Thyroid gland (tissue), 4 donors: ENCODE data around the gene CRISPLD2. TPM values are rescaled to one million over a fixed set of nuclear protein-coding genes. Genes with fewer than 3 reads are reported as not detected.

ENCODE experiments used
- DNase-seq, 2 donors: peaks; one replicate each; pipeline ENCODE4 v3.0.0-alpha.2; 2019
- H3K27ac ChIP-seq, 3 donors: fragments of 200-600 bp; sonication (generic); 1 replicate in 2 of 3; 2 replicates in 1 of 3; pipeline ENCODE4 v1.5.1; 2016 to 2019; ENCODE audit warnings: mild to moderate bottlenecking in 1 of 3, moderate library complexity in 1 of 3
- H3K27me3 ChIP-seq: fragments of 200-600 bp; sonication (generic); one replicate; pipeline ENCODE4 v1.5.1; 2019
- H3K36me3 ChIP-seq, 2 donors: fragments of 200-600 bp; sonication (generic); one replicate each; pipeline ENCODE4 v1.5.1; 2016 to 2019
- H3K4me1 ChIP-seq, 2 donors: fragments of 200-600 bp; sonication (generic); one replicate each; pipeline ENCODE4 v1.5.1; 2017 to 2019
- H3K4me3 ChIP-seq, 3 donors: fragments of 200-600 bp; sonication (generic); replicated peaks in 1 of 3; 1 replicate in 2 of 3; 2 replicates in 1 of 3; pipeline ENCODE4 v1.5.1; 2016; ENCODE audit warnings: mild to moderate bottlenecking in 1 of 3
- H3K9me3 ChIP-seq: fragments of 200-600 bp; sonication (generic); one replicate; pipeline ENCODE4 v1.5.1; 2017
- POLR2A ChIP-seq, 2 donors: fragments of 450-650 bp; IDR thresholded peaks; one replicate each; pipeline ENCODE4 v1.6.1; 2017; ENCODE audit warnings: antibody characterized with exemption in 2 of 2, mild to moderate bottlenecking in 2 of 2, moderate library complexity in 1 of 2
- WGBS, 2 donors: methylation state at CpG; one replicate each; pipeline ENCODE4 v1.1.5; 2017; 5-methylcytosine and 5-hydroxymethylcytosine counted together
- intact Hi-C: fragments of 100-400 bp; cut with DNase I; formaldehyde crosslinking; loops from one replicate; pipeline ENCODE4 v1.15.1; 2023
- total RNA-seq, 4 donors: library from RNA; depleted of rRNA; stranded (reverse); fragments of >200 nt; gene quantifications; one replicate each; pipeline ENCODE4 v1.2.3, GENCODE V29; 2016
- TF ChIP-seq, protein P1 (sequence below), 6 experiments: fragments of 200-600 bp in 3 of 6; fragments of 450-650 bp in 3 of 6; sonication (generic) in 3 of 6; IDR thresholded peaks; one replicate each; pipeline ENCODE4 v1.5.1; 2016 to 2019; ENCODE audit warnings: antibody characterized with exemption in 6 of 6, mild to moderate bottlenecking in 2 of 6, inconsistent platforms in 1 of 6, moderate library complexity in 1 of 6

Gene CRISPLD2
- total RNA-seq, 4 donors from 2014 or later: 48.0 to 261 (median 108) TPM

DNA sequence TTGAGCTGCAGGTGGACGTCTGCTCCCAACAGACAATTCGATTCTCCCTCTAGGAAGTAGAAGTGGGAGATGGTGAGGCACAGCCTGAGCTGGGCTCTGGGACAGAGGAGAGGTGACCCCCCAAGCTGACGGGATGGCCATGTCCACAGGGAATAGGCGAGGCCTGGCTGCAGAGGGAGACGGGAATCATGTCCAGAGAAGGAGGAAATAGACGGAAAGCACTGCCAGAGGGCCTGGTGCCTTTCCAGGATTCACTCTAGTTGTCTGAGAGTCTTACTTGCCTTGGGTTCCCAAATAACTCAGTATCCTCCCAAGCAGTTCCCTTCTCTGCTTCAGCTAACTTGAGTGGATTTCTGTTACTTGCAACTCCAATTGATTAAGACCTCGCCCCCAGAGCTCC, 4.3 kb upstream of the CRISPLD2 start:
- no peak overlapping the region for H3K4me3 ChIP-seq
- no peaks in the 10 kb centered on the region for H3K9me3 ChIP-seq
- no peaks in the 10 kb centered on the region for H3K36me3 ChIP-seq
- H3K4me1 ChIP-seq: peaks cover 6 to 13% of the 10 kb centered on the region in 2 donors
- no peak overlapping the region for H3K27ac ChIP-seq
- TF ChIP-seq POLR2A (IDR thresholded peaks at IDR 0.05): no peak
- TF ChIP-seq, protein P1, sequence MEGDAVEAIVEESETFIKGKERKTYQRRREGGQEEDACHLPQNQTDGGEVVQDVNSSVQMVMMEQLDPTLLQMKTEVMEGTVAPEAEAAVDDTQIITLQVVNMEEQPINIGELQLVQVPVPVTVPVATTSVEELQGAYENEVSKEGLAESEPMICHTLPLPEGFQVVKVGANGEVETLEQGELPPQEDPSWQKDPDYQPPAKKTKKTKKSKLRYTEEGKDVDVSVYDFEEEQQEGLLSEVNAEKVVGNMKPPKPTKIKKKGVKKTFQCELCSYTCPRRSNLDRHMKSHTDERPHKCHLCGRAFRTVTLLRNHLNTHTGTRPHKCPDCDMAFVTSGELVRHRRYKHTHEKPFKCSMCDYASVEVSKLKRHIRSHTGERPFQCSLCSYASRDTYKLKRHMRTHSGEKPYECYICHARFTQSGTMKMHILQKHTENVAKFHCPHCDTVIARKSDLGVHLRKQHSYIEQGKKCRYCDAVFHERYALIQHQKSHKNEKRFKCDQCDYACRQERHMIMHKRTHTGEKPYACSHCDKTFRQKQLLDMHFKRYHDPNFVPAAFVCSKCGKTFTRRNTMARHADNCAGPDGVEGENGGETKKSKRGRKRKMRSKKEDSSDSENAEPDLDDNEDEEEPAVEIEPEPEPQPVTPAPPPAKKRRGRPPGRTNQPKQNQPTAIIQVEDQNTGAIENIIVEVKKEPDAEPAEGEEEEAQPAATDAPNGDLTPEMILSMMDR (IDR thresholded peaks at IDR 0.05): no peak
- DNase-seq: no peak
- H3K27me3 ChIP-seq: no peaks in the 10 kb centered on the region
- 66 to 83% methylated on average over 7 of the region's 7 CpGs for WGBS, 2 donors
- intact Hi-C loops: no loop called here

DNA sequence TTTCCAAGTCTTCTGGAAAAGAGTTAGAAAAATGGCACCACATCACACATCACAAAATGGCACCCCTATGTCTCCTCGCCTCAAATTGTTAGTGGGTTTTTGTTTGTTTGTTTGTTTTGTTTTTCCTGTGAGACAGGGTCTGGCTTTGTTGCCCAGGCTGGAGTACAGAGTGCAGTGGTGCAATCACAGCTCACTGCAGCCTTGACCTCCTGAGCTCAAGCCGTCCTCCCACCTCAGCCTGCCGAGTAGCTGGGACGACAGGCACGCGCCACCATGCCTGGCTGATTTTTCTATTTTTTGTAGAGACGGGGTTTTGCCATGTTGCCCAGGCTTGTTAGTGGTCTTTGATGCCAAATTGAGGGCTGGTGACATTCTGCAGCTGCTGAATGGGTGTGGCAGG, 3.8 kb upstream of the CRISPLD2 start:
- H3K27ac ChIP-seq: no peak overlapping the region
- peaks cover 6 to 12% of the 10 kb centered on the region in 2 donors for H3K4me1 ChIP-seq
- no peaks in the 10 kb centered on the region for H3K9me3 ChIP-seq
- 86 to 89% methylated on average over 7 of the region's 7 CpGs for WGBS, 2 donors
- no peak overlapping the region for H3K4me3 ChIP-seq
- no peaks in the 10 kb centered on the region for H3K27me3 ChIP-seq
- TF ChIP-seq POLR2A (IDR thresholded peaks at IDR 0.05): no peak
- TF ChIP-seq, protein P1 (IDR thresholded peaks at IDR 0.05): no peak
- intact Hi-C loops: no loop called here
- H3K36me3 ChIP-seq: no peaks in the 10 kb centered on the region
- no peak for DNase-seq

DNA sequence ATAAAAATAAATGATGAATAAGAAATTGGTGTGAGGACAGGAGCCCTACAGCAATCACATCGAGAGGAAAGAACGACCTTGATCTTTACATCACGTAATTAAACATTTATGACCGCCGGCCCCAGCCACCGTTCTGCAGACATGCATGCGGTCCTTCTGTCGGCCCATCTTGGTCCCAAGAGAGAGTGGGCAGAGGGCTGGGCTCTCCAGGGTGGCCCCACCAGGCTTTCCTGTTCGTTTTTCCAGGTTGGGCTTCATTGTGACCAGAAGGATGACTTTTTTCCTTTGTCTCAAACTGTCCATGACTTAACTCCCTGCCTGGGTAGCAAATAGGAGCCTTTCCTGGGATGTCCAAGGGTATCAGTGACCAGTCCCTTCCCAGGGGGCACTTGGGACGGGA, 3.3 kb upstream of the CRISPLD2 start:
- Histone ChIP-seq H3K27me3 (no peaks in the 10 kb centered on the region), H3K4me3 (no peak overlapping the region), H3K4me1 (peaks cover 6 to 12% of the 10 kb centered on the region in 2 donors), H3K9me3 (no peaks in the 10 kb centered on the region), H3K27ac (no peak overlapping the region), H3K36me3 (no peaks in the 10 kb centered on the region)
- intact Hi-C loops: no loop called here
- no peak for DNase-seq
- WGBS, 2 donors: 87 to 88% methylated on average over 10 of the region's 10 CpGs
- no peak for TF ChIP-seq POLR2A (IDR thresholded peaks at IDR 0.05)
- TF ChIP-seq, protein P1 (IDR thresholded peaks at IDR 0.05): no peak

DNA sequence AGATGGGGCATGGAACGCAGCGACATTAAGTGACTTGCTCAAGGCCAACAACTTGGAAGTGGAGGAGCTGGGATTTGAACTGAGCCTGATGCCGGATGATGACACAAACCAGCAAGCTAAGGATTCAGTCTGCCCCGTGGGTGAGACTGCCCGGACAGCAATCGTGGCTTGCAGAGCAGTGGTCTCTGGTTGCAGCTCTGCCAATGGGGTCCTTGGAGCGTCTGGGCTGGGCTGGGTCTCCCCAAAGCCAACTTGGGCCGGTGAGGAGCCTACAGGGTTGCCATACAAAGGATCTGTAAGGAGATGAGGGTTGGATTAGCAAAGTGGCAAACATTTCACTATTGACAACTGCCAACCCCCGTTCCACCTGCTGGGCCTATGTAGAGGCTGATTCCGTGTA, 2.6 kb upstream of the CRISPLD2 start:
- no peak for DNase-seq
- H3K4me3 ChIP-seq: no peak overlapping the region
- intact Hi-C loops: no loop called here
- WGBS, 2 donors: 88 to 96% methylated on average over 9 to 10 of the region's 10 CpGs
- TF ChIP-seq POLR2A (IDR thresholded peaks at IDR 0.05): no peak
- TF ChIP-seq, protein P1 (IDR thresholded peaks at IDR 0.05): no peak
- H3K27me3 ChIP-seq: no peaks in the 10 kb centered on the region
- H3K27ac ChIP-seq: no peak overlapping the region
- peaks cover 6 to 12% of the 10 kb centered on the region in 2 donors for H3K4me1 ChIP-seq
- H3K9me3 ChIP-seq: no peaks in the 10 kb centered on the region
- no peaks in the 10 kb centered on the region for H3K36me3 ChIP-seq

DNA sequence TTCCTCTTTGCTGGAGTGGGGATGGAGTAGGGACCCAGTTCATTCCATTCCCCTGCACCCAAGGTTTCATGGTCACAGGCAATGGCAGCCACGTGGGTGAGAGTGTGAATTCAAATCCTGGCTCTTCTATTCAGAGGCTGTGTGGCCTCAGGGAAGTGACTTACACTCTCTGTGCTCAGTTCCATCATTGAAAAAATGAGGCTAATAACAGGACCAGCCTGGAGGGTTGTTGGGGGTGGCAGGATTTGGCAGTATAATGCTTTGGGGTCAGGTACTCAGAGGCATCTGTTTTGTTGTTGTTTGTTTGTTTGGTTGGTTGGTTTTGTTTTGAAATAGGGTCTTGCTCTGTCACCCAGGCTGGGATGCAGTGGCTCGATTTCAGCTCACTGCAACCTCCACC, 2.2 kb upstream of the CRISPLD2 start:
- intact Hi-C loops: no loop called here

More for the DNA sequence above, 2.2 kb upstream of the CRISPLD2 start:
- H3K4me3 ChIP-seq: no peak overlapping the region
- no peak for DNase-seq
- no peak overlapping the region for H3K27ac ChIP-seq
- peaks cover 6 to 12% of the 10 kb centered on the region in 2 donors for H3K4me1 ChIP-seq
- TF ChIP-seq POLR2A (IDR thresholded peaks at IDR 0.05): no peak
- TF ChIP-seq, protein P1 (IDR thresholded peaks at IDR 0.05): no peak
- no peaks in the 10 kb centered on the region for H3K36me3 ChIP-seq
- no peaks in the 10 kb centered on the region for H3K9me3 ChIP-seq
- no peaks in the 10 kb centered on the region for H3K27me3 ChIP-seq
- 68 to 73% methylated on average over 2 of the region's 2 CpGs for WGBS, 2 donors
